Measurements from ENCODE around the gene BZW2. TPM values are rescaled to one million over a fixed set of nuclear protein-coding genes. Genes with fewer than 3 reads are reported as not detected.
A peak's percentile ranks its signal among the peaks of the same experiment; 100 is the strongest.

BZW2 gene
- total RNA-seq, 4 donors from 2014 or later, result 43.6 to 82.4 (median 64.8) TPM

GRCh38 chr7:16668049-16668858 is 22.3 kb downstream of the BZW2 start:
- peaks cover 0 to 49% (median 2%) of the 10 kb centered on the region in 3 donors for H3K4me1 ChIP-seq
- TF ChIP-seq POLR2A (IDR thresholded peaks at IDR 0.05) (no peak), EP300 (IDR thresholded peaks at IDR 0.05) (no peak), POLR2AphosphoS5 (IDR thresholded peaks at IDR 0.05) (peak; percentile 44), CTCF (IDR thresholded peaks at IDR 0.05) (peak in 1 of 4 experiments; percentile 6)
- H3K9me3 ChIP-seq, result no peaks in the 10 kb centered on the region
- H3K27me3 ChIP-seq, result no peaks in the 10 kb centered on the region
- H3K4me3 ChIP-seq, result no peak overlapping the region
- no peaks in the 10 kb centered on the region for H3K36me3 ChIP-seq
- WGBS, 2 donors (ENCODE audit: low coverage in 1 of 2), result 45 to 53% methylated on average over 8 to 11 of the region's 11 CpGs
- peak overlapping the region; percentile 49 to 74 (median 68) for H3K27ac ChIP-seq
- ATAC-seq, result peak; percentile 92

- H3K27me3 ChIP-seq, result no peaks in the 10 kb centered on the region
- WGBS, 2 donors (ENCODE audit: low coverage in 1 of 2), result 91 to 100% methylated on average over 3 to 5 of the region's 5 CpGs
- no peaks in the 10 kb centered on the region for H3K9me3 ChIP-seq
- TF ChIP-seq POLR2AphosphoS5 (IDR thresholded peaks at IDR 0.05) (no peak), POLR2A (IDR thresholded peaks at IDR 0.05) (no peak), EP300 (IDR thresholded peaks at IDR 0.05) (no peak), CTCF (IDR thresholded peaks at IDR 0.05) (no peak)
- H3K27ac ChIP-seq, result peak overlapping the region in 3 of 4 donors; percentile 49 to 74 (median 70)
- no peak for ATAC-seq
- no peak overlapping the region for H3K4me3 ChIP-seq
- no peaks in the 10 kb centered on the region for H3K36me3 ChIP-seq
- peaks cover 0 to 46% (median 2%) of the 10 kb centered on the region in 3 donors for H3K4me1 ChIP-seq
These were observed 23.0 kb downstream of the BZW2 start for GRCh38 chr7:16668978-16669377.

- ATAC-seq, result no peak
These were observed 23.6 kb downstream of the BZW2 start for GRCh38 chr7:16669581-16669980.

GRCh38 chr7:16670021-16670420 is 24.0 kb downstream of the BZW2 start:
- no peaks in the 10 kb centered on the region for H3K9me3 ChIP-seq
- ATAC-seq, result no peak
- no peaks in the 10 kb centered on the region for H3K27me3 ChIP-seq
- no peak overlapping the region for H3K4me3 ChIP-seq
- peaks cover 0 to 7% of the 10 kb centered on the region in 2 donors for H3K36me3 ChIP-seq
- H3K4me1 ChIP-seq, result peaks cover 0 to 41% (median 2%) of the 10 kb centered on the region in 3 donors
- WGBS, 2 donors (ENCODE audit: low coverage in 1 of 2), result 20 to 24% methylated on average over 1 of the region's 1 CpG
- TF ChIP-seq CTCF (IDR thresholded peaks at IDR 0.05), result no peak
- TF ChIP-seq POLR2AphosphoS5 (IDR thresholded peaks at IDR 0.05), result no peak
- no peak for TF ChIP-seq POLR2A (IDR thresholded peaks at IDR 0.05)
- TF ChIP-seq EP300 (IDR thresholded peaks at IDR 0.05), result no peak
- H3K27ac ChIP-seq, result peak overlapping the region in 2 of 4 donors; percentile 70 to 74

More at GRCh38 chr7:16669581-16669980, 23.6 kb downstream of the BZW2 start:
- H3K4me3 ChIP-seq, result no peak overlapping the region
- WGBS, 2 donors (ENCODE audit: low coverage in 1 of 2), result 53 to 55% methylated on average over 2 of the region's 2 CpGs
- peaks cover 0 to 3% of the 10 kb centered on the region in 2 donors for H3K36me3 ChIP-seq
- H3K4me1 ChIP-seq, result peaks cover 0 to 41% (median 2%) of the 10 kb centered on the region in 3 donors
- peak overlapping the region in 2 of 4 donors; percentile 70 to 74 for H3K27ac ChIP-seq
- TF ChIP-seq CTCF (IDR thresholded peaks at IDR 0.05) (no peak), POLR2AphosphoS5 (IDR thresholded peaks at IDR 0.05) (no peak), POLR2A (IDR thresholded peaks at IDR 0.05) (no peak), EP300 (IDR thresholded peaks at IDR 0.05) (no peak)
- H3K9me3 ChIP-seq, result no peaks in the 10 kb centered on the region
- no peaks in the 10 kb centered on the region for H3K27me3 ChIP-seq
